HEK293 (cell line): ENCODE data around the gene MVB12B.

Experiments
- CTCF ChIA-PET: fragments of 350-600 bp; formaldehyde crosslinking; extraction: SDS; loops from one replicate; lab custom pipeline; 2021; ENCODE audit warnings: antibody characterized with exemption; lab: Yijun Ruan, JAX
- POLR2A ChIA-PET: fragments of 300-600 bp; formaldehyde crosslinking; extraction: SDS; loops from one replicate; lab custom pipeline; 2020; ENCODE audit warnings: antibody characterized with exemption, inconsistent platforms; lab: Yijun Ruan, JAX
- H3K27ac ChIP-seq: fragments of 200-500 bp; sonication (Bioruptor generic); 2 replicates; pipeline ENCODE4 v1.5.1; 2014; ENCODE audit warnings: low read depth, low read length, control low read depth, inconsistent platforms; ENCODE audit errors: extremely low read depth
- H3K36me3 ChIP-seq, 2 experiments: fragments of 200-500 bp in 1 of 2; sonication (Bioruptor generic) in 1 of 2; 1 replicate in 1 of 2; 2 replicates in 1 of 2; pipeline ENCODE4 v1.5.1; 2014 to 2017; ENCODE audit warnings: inconsistent platforms in 2 of 2, low read length in 2 of 2; ENCODE audit not compliant: control insufficient read depth in 2 of 2, insufficient read depth in 1 of 2
- H3K4me1 ChIP-seq: fragments of 200-500 bp; sonication (Bioruptor generic); 2 replicates; pipeline ENCODE4 v1.5.1; 2014; ENCODE audit warnings: mild to moderate bottlenecking, low read length, inconsistent platforms; ENCODE audit not compliant: control insufficient read depth, insufficient read depth
- H3K4me3 ChIP-seq: 2 replicates; pipeline ENCODE4 v1.5.1; 2011; ENCODE audit warnings: low read depth, mild to moderate bottlenecking, control low read depth, low read length, moderate library complexity
- H3K9me3 ChIP-seq: fragments of 200-500 bp; sonication (Bioruptor generic); 2 replicates; pipeline ENCODE4 v1.5.1; 2014; ENCODE audit warnings: low read depth, low read length, inconsistent platforms; ENCODE audit not compliant: control insufficient read depth, insufficient read depth
- GLIS1 ChIP-seq: fragments of 450-650 bp; formaldehyde crosslinking; IDR thresholded peaks from 2 replicates; pipeline ENCODE4 v1.5.1; 2016; ENCODE audit warnings: missing biosample characterization, missing genetic modification characterization
- KLF1 ChIP-seq: fragments of 450-650 bp; formaldehyde crosslinking; IDR thresholded peaks from 2 replicates; pipeline ENCODE4 v1.5.1; 2016; ENCODE audit warnings: missing biosample characterization, missing genetic modification characterization
- PRDM2 ChIP-seq: fragments of 450-650 bp; formaldehyde crosslinking; IDR thresholded peaks from 2 replicates; pipeline ENCODE4 v1.5.1; 2016; ENCODE audit warnings: missing biosample characterization, missing genetic modification characterization, borderline replicate concordance
- SCRT2 ChIP-seq: fragments of 450-650 bp; formaldehyde crosslinking; IDR thresholded peaks from 2 replicates; pipeline ENCODE4 v1.5.1; 2016; ENCODE audit warnings: missing biosample characterization, missing genetic modification characterization
- TCF7L2 ChIP-seq: IDR thresholded peaks from 2 replicates; pipeline ENCODE4 v1.6.1; 2011; ENCODE audit warnings: low read depth, mild to moderate bottlenecking, inconsistent platforms, low read length, moderate library complexity, borderline replicate concordance
- ZNF148 ChIP-seq: fragments of 450-650 bp; formaldehyde crosslinking; IDR thresholded peaks from 2 replicates; pipeline ENCODE4 v1.5.0; 2017; ENCODE audit warnings: missing biosample characterization, missing genetic modification characterization, borderline replicate concordance
- ZNF155 ChIP-seq: fragments of 450-650 bp; formaldehyde crosslinking; IDR thresholded peaks from 2 replicates; pipeline ENCODE4 v1.5.1; 2016; ENCODE audit warnings: missing biosample characterization, missing genetic modification characterization
- ZNF169 ChIP-seq: fragments of 450-650 bp; formaldehyde crosslinking; IDR thresholded peaks from 2 replicates; pipeline ENCODE4 v1.5.1; 2016; ENCODE audit warnings: missing biosample characterization, missing genetic modification characterization
- ZNF311 ChIP-seq: fragments of 450-650 bp; formaldehyde crosslinking; IDR thresholded peaks from 2 replicates; pipeline ENCODE4 v1.5.1; 2017; ENCODE audit warnings: missing biosample characterization, missing genetic modification characterization, borderline replicate concordance
- ZNF560 ChIP-seq: fragments of 450-650 bp; formaldehyde crosslinking; IDR thresholded peaks from 2 replicates; pipeline ENCODE4 v1.5.1; 2017; ENCODE audit warnings: missing biosample characterization, missing genetic modification characterization, borderline replicate concordance
- ZNF571 ChIP-seq: fragments of 450-650 bp; formaldehyde crosslinking; IDR thresholded peaks from 2 replicates; pipeline ENCODE4 v1.5.0; 2017; ENCODE audit warnings: missing biosample characterization, missing genetic modification characterization
- ZNF626 ChIP-seq: fragments of 450-650 bp; sonication (Bioruptor Pico); formaldehyde crosslinking; IDR thresholded peaks from 2 replicates; pipeline ENCODE4 v1.5.1; 2018; ENCODE audit warnings: missing biosample characterization, missing genetic modification characterization, inconsistent platforms
- ZNF645 ChIP-seq: fragments of 450-650 bp; formaldehyde crosslinking; IDR thresholded peaks from 2 replicates; pipeline ENCODE4; 2016; ENCODE audit warnings: missing biosample characterization, missing genetic modification characterization
- ZNF670 ChIP-seq: fragments of 450-650 bp; formaldehyde crosslinking; IDR thresholded peaks from 2 replicates; pipeline ENCODE4 v1.5.1; 2016; ENCODE audit warnings: missing biosample characterization, missing genetic modification characterization, low read depth
- ZNF747 ChIP-seq: fragments of 450-650 bp; formaldehyde crosslinking; IDR thresholded peaks from 2 replicates; pipeline ENCODE4 v1.5.1; 2016; ENCODE audit warnings: missing biosample characterization, missing genetic modification characterization
- TF ChIP-seq, protein P1 (sequence below): fragments of 450-650 bp; formaldehyde crosslinking; IDR thresholded peaks from 2 replicates; pipeline ENCODE4 v1.5.1; 2016; ENCODE audit warnings: missing biosample characterization, missing genetic modification characterization
- TF ChIP-seq, protein P2 (sequence below): fragments of 450-650 bp; formaldehyde crosslinking; IDR thresholded peaks from 2 replicates; pipeline ENCODE4 v1.5.1; 2016; ENCODE audit warnings: missing biosample characterization, missing genetic modification characterization, borderline replicate concordance

MVB12B gene

GRCh38 chr9:126474206-126474765 lies 147.7 kb downstream of the MVB12B start:
- no peak overlapping the region for H3K4me3 ChIP-seq
- ChIA-PET POLR2A (no interaction called here), CTCF (interaction anchor here (0.5 to 1.9 kb wide), 4 partner anchors 25 to 172 kb away, joined by 3 to 7 read pairs (median 3); no protein-coding TSS in a partner anchor)
- TF ChIP-seq GLIS1 (tag by site-specific recombination), result no peak
- TF ChIP-seq ZNF670, result no peak
- TF ChIP-seq ZNF560 (tag by site-specific recombination), result no peak
- no peak for TF ChIP-seq ZNF747
- TF ChIP-seq, protein P1, sequence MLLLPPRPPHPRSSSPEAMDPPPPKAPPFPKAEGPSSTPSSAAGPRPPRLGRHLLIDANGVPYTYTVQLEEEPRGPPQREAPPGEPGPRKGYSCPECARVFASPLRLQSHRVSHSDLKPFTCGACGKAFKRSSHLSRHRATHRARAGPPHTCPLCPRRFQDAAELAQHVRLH (tag by site-specific recombination), result no peak
- no peak for TF ChIP-seq PRDM2
- TF ChIP-seq ZNF148 (tag by site-specific recombination), result no peak
- no peak for TF ChIP-seq ZNF626
- TF ChIP-seq, protein P2, sequence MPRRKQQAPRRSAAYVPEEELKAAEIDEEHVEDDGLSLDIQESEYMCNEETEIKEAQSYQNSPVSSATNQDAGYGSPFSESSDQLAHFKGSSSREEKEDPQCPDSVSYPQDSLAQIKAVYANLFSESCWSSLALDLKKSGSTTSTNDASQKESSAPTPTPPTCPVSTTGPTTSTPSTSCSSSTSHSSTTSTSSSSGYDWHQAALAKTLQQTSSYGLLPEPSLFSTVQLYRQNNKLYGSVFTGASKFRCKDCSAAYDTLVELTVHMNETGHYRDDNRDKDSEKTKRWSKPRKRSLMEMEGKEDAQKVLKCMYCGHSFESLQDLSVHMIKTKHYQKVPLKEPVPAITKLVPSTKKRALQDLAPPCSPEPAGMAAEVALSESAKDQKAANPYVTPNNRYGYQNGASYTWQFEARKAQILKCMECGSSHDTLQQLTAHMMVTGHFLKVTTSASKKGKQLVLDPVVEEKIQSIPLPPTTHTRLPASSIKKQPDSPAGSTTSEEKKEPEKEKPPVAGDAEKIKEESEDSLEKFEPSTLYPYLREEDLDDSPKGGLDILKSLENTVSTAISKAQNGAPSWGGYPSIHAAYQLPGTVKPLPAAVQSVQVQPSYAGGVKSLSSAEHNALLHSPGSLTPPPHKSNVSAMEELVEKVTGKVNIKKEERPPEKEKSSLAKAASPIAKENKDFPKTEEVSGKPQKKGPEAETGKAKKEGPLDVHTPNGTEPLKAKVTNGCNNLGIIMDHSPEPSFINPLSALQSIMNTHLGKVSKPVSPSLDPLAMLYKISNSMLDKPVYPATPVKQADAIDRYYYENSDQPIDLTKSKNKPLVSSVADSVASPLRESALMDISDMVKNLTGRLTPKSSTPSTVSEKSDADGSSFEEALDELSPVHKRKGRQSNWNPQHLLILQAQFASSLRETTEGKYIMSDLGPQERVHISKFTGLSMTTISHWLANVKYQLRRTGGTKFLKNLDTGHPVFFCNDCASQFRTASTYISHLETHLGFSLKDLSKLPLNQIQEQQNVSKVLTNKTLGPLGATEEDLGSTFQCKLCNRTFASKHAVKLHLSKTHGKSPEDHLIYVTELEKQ (tag by site-specific recombination), result no peak
- TF ChIP-seq ZNF155 (tag by site-specific recombination), result no peak
- TF ChIP-seq SCRT2, result no peak
- no peak for TF ChIP-seq ZNF169
- TF ChIP-seq ZNF311 (tag by site-specific recombination), result no peak
- TF ChIP-seq TCF7L2, result no peak
- no peak for TF ChIP-seq ZNF571
- no peak for TF ChIP-seq ZNF645 (tag by site-specific recombination)
- TF ChIP-seq KLF1 (tag by site-specific recombination), result no peak
- peaks cover 0 to 3% of the 10 kb centered on the region in 2 experiments; a peak in 1 of 3 replicates for H3K36me3 ChIP-seq
- no peaks in the 10 kb centered on the region for H3K9me3 ChIP-seq
- no peaks in the 10 kb centered on the region for H3K4me1 ChIP-seq
- H3K27ac ChIP-seq, result no peak overlapping the region
